ENCODE data around the gene FOXO3. TPM values are rescaled to one million over a fixed set of nuclear protein-coding genes. Genes with fewer than 3 reads are reported as not detected.

FOXO3 gene
- total RNA-seq, 2 donors from 2014 or later: 108 to 144 TPM

DNA sequence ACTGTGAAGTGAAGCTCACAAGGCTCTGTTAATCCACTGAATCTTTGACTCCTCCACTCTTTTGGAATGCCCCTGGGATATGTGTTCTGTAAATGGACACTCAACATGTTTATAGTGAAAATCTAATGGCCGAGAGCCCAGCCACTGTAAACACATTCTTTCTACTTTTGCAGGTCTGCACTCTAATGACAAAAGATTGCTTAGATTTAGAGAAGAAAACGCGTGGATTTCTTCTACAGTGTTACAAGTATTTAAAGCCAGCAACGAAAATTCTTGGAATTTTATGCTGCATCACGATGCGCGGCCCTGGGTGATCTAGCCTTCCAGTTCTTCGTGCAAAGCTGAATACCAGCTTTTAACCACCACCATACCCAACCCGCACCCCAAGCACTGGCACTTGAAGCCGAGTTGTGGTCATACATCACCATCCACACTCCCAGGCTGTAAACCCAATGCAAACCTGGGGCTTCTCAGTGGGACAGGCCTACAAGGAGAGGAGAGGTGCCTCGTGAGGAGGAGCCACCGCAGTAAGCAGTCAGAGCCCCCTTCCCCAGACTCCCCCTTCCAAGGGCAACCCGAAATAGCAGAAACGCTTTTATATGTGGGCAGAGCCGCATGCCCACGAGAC lies 3.7 kb upstream of the FOXO3 start:
- no peaks in the 10 kb centered on the region for H3K27me3 ChIP-seq (replicated peaks; ENCODE audit: insufficient read depth)
- no peaks in the 10 kb centered on the region for H3K36me3 ChIP-seq
- H3K4me3 ChIP-seq: peak overlapping the region; percentile 97 to 98
- peak; percentile 42 for DNase-seq (ENCODE audit: low spot score)
- H3K27ac ChIP-seq: peak overlapping the region; percentile 99 to 100
- intact Hi-C loops (cut with DNase I): loop anchor here (5.0 kb wide), 3 partner anchors 225 to 450 kb away; no protein-coding TSS in a partner anchor
- H3K9me3 ChIP-seq: no peaks in the 10 kb centered on the region
- 11% methylated on average over 16 of the region's 16 CpGs for WGBS
- TF ChIP-seq POLR2AphosphoS5 (IDR thresholded peaks at IDR 0.05) (peak; percentile 36), CTCF (IDR thresholded peaks at IDR 0.05) (no peak)
- H3K4me1 ChIP-seq (replicated peaks): no peaks in the 10 kb centered on the region

DNA sequence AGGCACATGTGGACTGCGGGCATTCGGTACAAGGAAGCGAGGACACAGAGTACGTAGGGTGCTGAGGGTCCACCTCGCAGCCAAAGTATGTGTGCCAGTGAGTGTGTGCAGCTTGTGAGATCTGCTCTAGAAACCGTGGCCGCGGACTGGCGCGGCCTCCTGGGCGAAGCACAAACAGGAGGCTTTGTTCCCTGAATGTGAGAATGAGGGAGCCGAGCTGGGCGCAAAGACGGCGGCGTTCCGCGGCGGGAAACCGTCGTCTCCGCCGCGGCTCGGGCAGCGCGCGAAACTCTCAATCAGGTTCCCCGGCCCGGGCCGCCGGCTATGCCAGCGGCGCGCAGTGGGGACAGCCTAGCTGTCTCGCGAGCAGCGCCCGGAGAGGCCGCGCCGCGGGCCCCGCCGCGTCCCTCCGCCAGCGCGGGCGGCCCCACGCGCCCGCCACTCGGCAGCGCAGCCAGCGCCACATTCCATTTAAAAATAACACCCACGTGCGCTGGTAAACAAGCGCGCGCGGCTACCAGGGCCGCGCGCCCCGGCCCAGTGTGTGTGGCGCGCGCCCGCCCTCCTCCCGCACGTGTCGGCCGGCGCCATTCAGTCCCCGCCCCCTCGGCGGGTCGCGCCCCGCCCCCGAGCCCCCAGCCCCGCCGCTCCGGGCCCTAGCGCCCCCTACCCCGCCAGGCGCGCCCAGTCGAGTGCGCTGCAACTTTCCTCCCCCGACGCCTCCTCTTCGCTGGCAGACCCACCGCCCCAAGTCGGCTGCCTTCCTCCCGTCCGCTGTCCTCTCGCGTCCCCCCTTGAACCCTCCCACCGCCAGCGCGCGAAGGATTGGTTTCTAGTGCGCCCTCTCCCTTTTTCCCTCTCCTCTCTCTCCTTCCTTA lies 3.0 kb upstream of the FOXO3 start:
- no peaks in the 10 kb centered on the region for H3K9me3 ChIP-seq
- H3K27ac ChIP-seq: peak overlapping the region; percentile 99 to 100
- DNase-seq (ENCODE audit: low spot score): peak; percentile 78
- no peaks in the 10 kb centered on the region for H3K36me3 ChIP-seq
- WGBS: under 1% methylated on average over 90 of the region's 105 CpGs
- H3K4me3 ChIP-seq: peak overlapping the region; percentile 97 to 98
- intact Hi-C loops (cut with DNase I): loop anchor here (2.0 to 5.0 kb wide), 4 partner anchors 99 to 450 kb away; no protein-coding TSS in a partner anchor
- TF ChIP-seq POLR2AphosphoS5 (IDR thresholded peaks at IDR 0.05): no peak
- TF ChIP-seq CTCF (IDR thresholded peaks at IDR 0.05): peak in 1 of 4 experiments; percentile 17
- no peak for TF ChIP-seq POLR2A (IDR thresholded peaks at IDR 0.05)
- H3K27me3 ChIP-seq (replicated peaks; ENCODE audit: insufficient read depth): no peaks in the 10 kb centered on the region
- no peaks in the 10 kb centered on the region for H3K4me1 ChIP-seq (replicated peaks)

DNA sequence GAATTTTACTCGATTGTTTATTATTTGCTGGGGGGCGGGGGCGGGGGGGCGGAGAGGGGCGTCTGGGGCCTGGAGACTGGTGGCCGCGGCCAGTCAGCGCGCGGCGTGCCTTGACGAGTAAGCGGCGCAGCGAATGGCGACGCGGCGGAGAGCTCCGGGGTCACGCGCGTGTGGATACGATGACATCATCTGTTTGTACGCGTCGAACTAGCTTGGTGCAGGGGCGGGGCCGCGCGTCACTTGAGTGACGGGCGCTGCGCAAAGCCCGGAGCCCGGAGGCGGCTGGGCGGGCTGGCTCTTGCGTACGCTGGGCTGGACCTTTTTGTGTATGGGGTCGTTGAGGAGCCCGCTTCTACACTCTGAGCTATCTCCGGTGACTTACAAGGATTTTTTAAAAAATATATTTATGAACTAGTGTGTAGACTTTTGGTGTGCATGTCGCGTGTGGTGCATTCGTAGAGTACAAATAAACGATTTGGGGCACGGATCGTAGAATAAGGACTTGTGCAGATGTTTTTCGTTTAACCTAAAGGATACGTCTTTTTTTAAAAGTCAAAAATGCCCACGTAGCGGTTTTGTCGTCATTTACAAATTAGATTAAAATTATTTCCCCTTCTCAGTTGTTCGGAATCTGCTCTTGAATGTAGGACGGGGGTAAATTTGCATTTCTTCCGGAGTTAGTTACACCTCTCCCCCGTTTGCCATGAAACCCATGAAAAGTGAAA lies 2.2 kb upstream of the FOXO3 start:
- Histone ChIP-seq H3K9me3 (no peaks in the 10 kb centered on the region), H3K27me3 (replicated peaks; ENCODE audit: insufficient read depth) (no peaks in the 10 kb centered on the region), H3K36me3 (no peaks in the 10 kb centered on the region), H3K27ac (peak overlapping the region; percentile 99 to 100), H3K4me3 (peak overlapping the region; percentile 97 to 98), H3K4me1 (replicated peaks) (no peaks in the 10 kb centered on the region)
- DNase-seq (ENCODE audit: low spot score): peak; percentile 99
- WGBS: under 1% methylated on average over 58 of the region's 58 CpGs
- peak; percentile 69 for TF ChIP-seq POLR2A (IDR thresholded peaks at IDR 0.05)
- peak; percentile 96 for TF ChIP-seq POLR2AphosphoS5 (IDR thresholded peaks at IDR 0.05)
- no peak for TF ChIP-seq CTCF (IDR thresholded peaks at IDR 0.05)
- intact Hi-C loops (cut with DNase I): loop anchor here (2.0 to 5.0 kb wide), 4 partner anchors 98 to 449 kb away; no protein-coding TSS in a partner anchor

DNA sequence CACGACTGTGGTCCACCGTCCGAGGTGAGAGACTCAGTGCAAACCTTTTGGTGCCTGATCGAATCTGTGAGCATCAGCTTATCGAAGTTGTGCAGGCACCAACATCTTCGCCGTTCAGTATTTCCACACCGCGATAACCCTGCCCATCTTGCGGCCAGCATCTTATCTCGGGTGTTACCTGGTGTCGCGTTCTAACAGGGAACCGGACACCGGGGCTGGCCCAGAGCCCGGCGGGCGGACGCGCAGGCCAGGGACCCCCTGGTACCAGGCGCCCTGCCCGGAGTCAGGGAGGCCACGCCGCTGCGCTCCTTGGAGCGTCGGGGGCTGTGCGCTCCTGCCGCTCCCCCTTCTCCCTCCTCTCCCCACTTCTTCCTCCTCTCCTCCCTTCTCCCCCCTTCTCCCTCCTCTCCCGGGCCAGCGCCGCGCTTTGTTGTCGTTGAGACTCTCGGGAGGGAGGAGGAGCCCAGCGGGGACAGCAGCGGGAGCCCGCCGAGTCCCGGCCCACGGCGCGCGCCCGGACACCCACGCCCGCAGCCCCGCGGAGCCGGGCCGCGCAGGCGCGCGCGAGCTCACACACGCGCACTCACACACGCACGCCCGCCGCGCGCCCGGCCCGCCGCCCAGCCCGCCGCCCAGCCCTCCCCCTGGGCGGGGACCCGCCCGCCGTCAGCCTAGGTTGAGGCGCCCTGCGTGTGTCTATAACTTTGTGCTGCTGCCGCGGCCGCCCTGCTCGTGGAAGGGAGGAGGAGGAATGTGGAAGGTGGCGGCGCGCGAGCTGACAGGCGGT lies 1.4 kb upstream of the FOXO3 start:
- Histone ChIP-seq H3K36me3 (no peaks in the 10 kb centered on the region), H3K4me3 (peak overlapping the region; percentile 97 to 98), H3K9me3 (no peaks in the 10 kb centered on the region), H3K4me1 (replicated peaks) (no peaks in the 10 kb centered on the region), H3K27ac (peak overlapping the region; percentile 99 to 100), H3K27me3 (replicated peaks; ENCODE audit: insufficient read depth) (no peaks in the 10 kb centered on the region)
- WGBS: under 1% methylated on average over 66 of the region's 84 CpGs
- intact Hi-C loops (cut with DNase I): loop anchor here (2.0 to 5.0 kb wide), 4 partner anchors 98 to 448 kb away; no protein-coding TSS in a partner anchor
- peak; percentile 80 for TF ChIP-seq POLR2AphosphoS5 (IDR thresholded peaks at IDR 0.05)
- TF ChIP-seq CTCF (IDR thresholded peaks at IDR 0.05): no peak
- peak; percentile 78 for TF ChIP-seq POLR2A (IDR thresholded peaks at IDR 0.05)
- DNase-seq (ENCODE audit: low spot score): peak; percentile 91

All from prostate gland (tissue), 2 donors.